Coronary artery (tissue), 2 donors: Measurements from ENCODE around the gene CD300A.

ENCODE experiments used
- DNase-seq: peaks from one replicate; pipeline ENCODE4 v3.0.0-alpha.2; 2017; ENCODE audit warnings: low spot score
- H3K27ac ChIP-seq, 2 donors: fragments of 200-600 bp; sonication (generic); one replicate each; pipeline ENCODE4 v1.5.1; 2016 to 2019
- H3K4me3 ChIP-seq: fragments of 200-600 bp; sonication (generic); 2 replicates; pipeline ENCODE4 v1.5.1; 2016; ENCODE audit warnings: mild to moderate bottlenecking, moderate library complexity
- CTCF ChIP-seq: fragments of 200-600 bp; sonication (generic); IDR thresholded peaks from one replicate; pipeline ENCODE4 v1.5.1; 2019; ENCODE audit warnings: antibody characterized with exemption

Gene CD300A

GRCh38 chr17:74450925-74451403 is 15.5 kb upstream of the CD300A start:
- no peak for TF ChIP-seq CTCF
- Histone ChIP-seq H3K27ac (peak overlapping the region; percentile 81 to 93), H3K4me3 (no peak overlapping the region)
- no peak for DNase-seq

- TF ChIP-seq CTCF, result no peak
- no peak overlapping the region for H3K4me3 ChIP-seq
- H3K27ac ChIP-seq, result peak overlapping the region; percentile 81 to 93
- DNase-seq, result no peak
These were observed 14.9 kb upstream of the CD300A start for GRCh38 chr17:74451557-74451956.

GRCh38 chr17:74452033-74452840 is 14.2 kb upstream of the CD300A start:
- no peak for TF ChIP-seq CTCF
- DNase-seq, result no peak
- no peak overlapping the region for H3K4me3 ChIP-seq
- H3K27ac ChIP-seq, result peak overlapping the region; percentile 75 to 93

- DNase-seq, result no peak
- TF ChIP-seq CTCF, result no peak
- peak overlapping the region; percentile 75 to 93 for H3K27ac ChIP-seq
- peak overlapping the region; percentile 68 for H3K4me3 ChIP-seq
These were observed 13.4 kb upstream of the CD300A start for GRCh38 chr17:74452841-74453661.

- Histone ChIP-seq H3K4me3 (peak overlapping the region; percentile 68), H3K27ac (peak overlapping the region; percentile 75 to 93)
- no peak for DNase-seq
- no peak for TF ChIP-seq CTCF
These were observed 12.7 kb upstream of the CD300A start for GRCh38 chr17:74453665-74454196.

- DNase-seq, result peak; percentile 95
These were observed 12.0 kb upstream of the CD300A start for GRCh38 chr17:74454197-74455024.

More at GRCh38 chr17:74454197-74455024, 12.0 kb upstream of the CD300A start:
- peak overlapping the region; percentile 75 to 93 for H3K27ac ChIP-seq
- no peak for TF ChIP-seq CTCF
- H3K4me3 ChIP-seq, result peak overlapping the region; percentile 68
